DND-41 (cell line): ENCODE data around the gene MIS18A.

Source experiments
- ATAC-seq: fragments of 200-7000 bp; cut with Tn5 transposase; 3 replicates; pipeline ENCODE4 v1.9.1; 2021; ENCODE audit warnings: low read depth; ENCODE audit not compliant: insufficient read depth
- DNase-seq: peaks from one replicate; pipeline ENCODE4 v3.0.0-alpha.2; 2020
- H2AFZ ChIP-seq: 2 replicates; pipeline ENCODE4 v1.6.0; 2012; ENCODE audit warnings: low read depth, low read length
- H3K27ac ChIP-seq: 2 replicates; pipeline ENCODE4 v1.5.1; 2012; ENCODE audit warnings: low read length, inconsistent platforms
- H3K27me3 ChIP-seq: fragments of 200-600 bp; sonication (generic); 2 replicates; pipeline ENCODE4 v1.6.0; 2012; ENCODE audit warnings: low read length, mild to moderate bottlenecking, inconsistent platforms; ENCODE audit not compliant: insufficient read depth, poor library complexity
- H3K36me3 ChIP-seq: 2 replicates; pipeline ENCODE4 v1.5.1; 2012; ENCODE audit warnings: low read length, inconsistent platforms; ENCODE audit not compliant: insufficient read depth
- H3K4me1 ChIP-seq: 2 replicates; pipeline ENCODE4 v1.5.1; 2012; ENCODE audit warnings: mild to moderate bottlenecking, low read length; ENCODE audit not compliant: insufficient read depth
- H3K4me2 ChIP-seq: 2 replicates; pipeline ENCODE4 v1.6.0; 2012; ENCODE audit warnings: mild to moderate bottlenecking, moderate library complexity, low read length, inconsistent platforms; ENCODE audit not compliant: insufficient read depth
- H3K4me3 ChIP-seq, 2 experiments: fragments of 200-600 bp in 1 of 2; shearing (Covaris generic) in 1 of 2; 2 replicates each; pipeline ENCODE4 v1.5.1; 2012 to 2016; ENCODE audit warnings: inconsistent platforms in 2 of 2, low read length in 2 of 2, mild to moderate bottlenecking in 2 of 2, low read depth in 1 of 2, moderate library complexity in 1 of 2
- H3K79me2 ChIP-seq: 2 replicates; pipeline ENCODE4 v1.6.0; 2012; ENCODE audit warnings: low read length, inconsistent platforms; ENCODE audit not compliant: insufficient read depth
- H3K9ac ChIP-seq: 2 replicates; pipeline ENCODE4 v1.6.0; 2012; ENCODE audit warnings: low read depth, mild to moderate bottlenecking, inconsistent platforms, low read length, moderate library complexity
- H3K9me3 ChIP-seq: 2 replicates; pipeline ENCODE4 v1.5.1; 2012; ENCODE audit warnings: low read length, moderate library complexity, mild to moderate bottlenecking, inconsistent platforms; ENCODE audit not compliant: insufficient read depth, severe bottlenecking
- H4K20me1 ChIP-seq: 2 replicates; pipeline ENCODE4 v1.6.0; 2012; ENCODE audit warnings: low read length; ENCODE audit not compliant: insufficient read depth
- CTCF ChIP-seq: IDR thresholded peaks from 2 replicates; pipeline ENCODE4 v1.5.1; 2012; ENCODE audit warnings: borderline replicate concordance, low read length, moderate library complexity, mild to moderate bottlenecking; ENCODE audit not compliant: poor library complexity, severe bottlenecking; ENCODE audit errors: extremely low read depth
- EZH2 ChIP-seq: IDR thresholded peaks from 3 replicates; pipeline ENCODE4 v1.6.1; 2012; ENCODE audit warnings: borderline replicate concordance, low read depth, mild to moderate bottlenecking, moderate library complexity, low read length, inconsistent platforms; ENCODE audit not compliant: severe bottlenecking

MIS18A gene

GRCh38 chr21:32307706-32308105 lies 28.9 kb upstream of the MIS18A start:
- DNase-seq = no peak
- Histone ChIP-seq H2AFZ (no peak overlapping the region), H3K9me3 (no peaks in the 10 kb centered on the region), H3K79me2 (no peaks in the 10 kb centered on the region), H3K4me2 (no peak overlapping the region), H3K36me3 (peaks cover 26% of the 10 kb centered on the region), H4K20me1 (no peaks in the 10 kb centered on the region), H3K9ac (no peak overlapping the region), H3K27ac (no peak overlapping the region), H3K4me1 (no peaks in the 10 kb centered on the region), H3K27me3 (no peaks in the 10 kb centered on the region), H3K4me3 (no peak overlapping the region)
- no peak for ATAC-seq
- TF ChIP-seq CTCF (no peak), EZH2 (no peak)

GRCh38 chr21:32306021-32306780 lies 27.4 kb upstream of the MIS18A start:
- H3K27ac ChIP-seq = no peak overlapping the region
- no peaks in the 10 kb centered on the region for H4K20me1 ChIP-seq
- H3K9me3 ChIP-seq = no peaks in the 10 kb centered on the region
- H3K9ac ChIP-seq = no peak overlapping the region
- no peaks in the 10 kb centered on the region for H3K4me1 ChIP-seq
- H3K79me2 ChIP-seq = no peaks in the 10 kb centered on the region
- H3K4me3 ChIP-seq = no peak overlapping the region
- H2AFZ ChIP-seq = no peak overlapping the region
- H3K27me3 ChIP-seq = no peaks in the 10 kb centered on the region
- H3K36me3 ChIP-seq = peaks cover 12% of the 10 kb centered on the region; the same call in 1 of the 2 replicates
- no peak overlapping the region for H3K4me2 ChIP-seq
- TF ChIP-seq EZH2 (no peak), CTCF (peak; percentile 43)
- peak; percentile 35; the same call in 1 of the 3 replicates for ATAC-seq
- DNase-seq = no peak

- H3K9ac ChIP-seq = no peak overlapping the region
- no peaks in the 10 kb centered on the region for H3K4me1 ChIP-seq
- no peaks in the 10 kb centered on the region for H3K27me3 ChIP-seq
- no peaks in the 10 kb centered on the region for H4K20me1 ChIP-seq
- no peaks in the 10 kb centered on the region for H3K79me2 ChIP-seq
- no peak for DNase-seq
- no peak overlapping the region for H3K27ac ChIP-seq
- no peaks in the 10 kb centered on the region for H3K9me3 ChIP-seq
- no peak overlapping the region for H2AFZ ChIP-seq
- H3K4me3 ChIP-seq = no peak overlapping the region
- TF ChIP-seq CTCF = no peak
- no peak for TF ChIP-seq EZH2
- peaks cover 6% of the 10 kb centered on the region; the same call in 1 of the 2 replicates for H3K36me3 ChIP-seq
- no peak overlapping the region for H3K4me2 ChIP-seq
- ATAC-seq = no peak
Measured at GRCh38 chr21:32304998-32305397, 26.1 kb upstream of the MIS18A start.
